KOPT-K1 (cell line): ENCODE measurements around the gene RNF227.

Source experiments
- H3K27ac ChIP-seq: fragments of 200-600 bp; sonication (generic); 2 replicates; pipeline ENCODE4 v1.5.1; 2016; ENCODE audit warnings: antibody characterized with exemption, mild to moderate bottlenecking, low read depth, low read length; ENCODE audit not compliant: poor library complexity, severe bottlenecking
- H3K36me3 ChIP-seq: fragments of 200-600 bp; sonication (generic); 2 replicates; pipeline ENCODE4 v1.5.1; 2017; ENCODE audit warnings: antibody characterized with exemption, mild to moderate bottlenecking, low read length, moderate library complexity; ENCODE audit not compliant: insufficient read depth
- H3K9me3 ChIP-seq: fragments of 200-600 bp; sonication (generic); 2 replicates; pipeline ENCODE4 v1.5.1; 2017; ENCODE audit warnings: antibody characterized with exemption, low read length, mild to moderate bottlenecking; ENCODE audit not compliant: insufficient read depth, poor library complexity, severe bottlenecking

RNF227 gene

DNA sequence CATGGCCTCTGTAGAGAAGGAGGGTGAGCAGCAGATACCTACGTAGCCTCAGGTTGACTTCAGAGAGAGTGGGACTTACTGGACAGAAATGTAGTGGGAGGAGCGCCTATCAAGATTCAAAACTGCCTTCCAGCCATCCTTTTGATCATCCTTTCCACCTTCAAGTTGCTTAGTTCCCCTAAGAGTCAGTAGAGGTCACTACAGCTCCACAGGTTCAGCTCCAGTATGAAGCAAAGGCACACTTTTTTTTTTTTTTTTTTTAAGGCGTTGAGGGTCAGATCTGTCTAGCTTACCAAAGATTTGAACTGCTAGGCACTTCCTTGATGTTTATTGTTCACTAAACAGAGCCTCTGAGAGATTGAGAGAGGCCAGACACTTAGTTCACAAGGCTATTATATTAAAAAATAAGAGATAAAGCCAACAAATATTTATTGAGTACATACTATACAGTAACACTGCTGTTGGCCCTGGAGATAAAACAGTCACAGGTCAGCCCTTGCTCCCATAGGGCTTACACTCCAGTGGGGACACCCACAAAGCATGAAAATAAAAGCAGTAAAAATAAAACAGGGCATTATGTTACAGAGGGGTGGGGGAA lies 3.1 kb downstream of the RNF227 start:
- H3K36me3 ChIP-seq: peaks cover 48% of the 10 kb centered on the region
- no peak overlapping the region for H3K27ac ChIP-seq
- no peaks in the 10 kb centered on the region for H3K9me3 ChIP-seq

DNA sequence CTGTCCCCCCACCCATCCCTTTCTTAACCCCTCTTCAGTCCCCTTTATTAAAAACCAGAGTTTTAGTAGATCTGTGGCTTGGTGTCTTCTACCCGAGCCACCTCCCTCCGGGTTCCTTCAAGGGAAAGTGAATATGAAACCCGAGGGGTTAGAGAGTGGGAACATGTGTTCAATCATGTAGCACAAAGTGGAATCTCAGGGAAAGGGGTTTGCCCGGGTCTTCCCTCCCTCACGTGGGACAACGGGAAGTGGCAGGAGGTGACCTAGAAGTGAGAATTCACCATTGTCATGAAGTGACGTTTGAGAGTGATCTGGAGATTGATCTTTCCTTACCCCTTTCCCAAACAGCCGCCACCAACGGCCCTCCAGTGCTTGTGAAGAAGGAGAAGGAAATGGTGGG lies 5.0 kb downstream of the RNF227 start:
- no peak overlapping the region for H3K27ac ChIP-seq
- H3K36me3 ChIP-seq: peaks cover 67% of the 10 kb centered on the region
- no peaks in the 10 kb centered on the region for H3K9me3 ChIP-seq

DNA sequence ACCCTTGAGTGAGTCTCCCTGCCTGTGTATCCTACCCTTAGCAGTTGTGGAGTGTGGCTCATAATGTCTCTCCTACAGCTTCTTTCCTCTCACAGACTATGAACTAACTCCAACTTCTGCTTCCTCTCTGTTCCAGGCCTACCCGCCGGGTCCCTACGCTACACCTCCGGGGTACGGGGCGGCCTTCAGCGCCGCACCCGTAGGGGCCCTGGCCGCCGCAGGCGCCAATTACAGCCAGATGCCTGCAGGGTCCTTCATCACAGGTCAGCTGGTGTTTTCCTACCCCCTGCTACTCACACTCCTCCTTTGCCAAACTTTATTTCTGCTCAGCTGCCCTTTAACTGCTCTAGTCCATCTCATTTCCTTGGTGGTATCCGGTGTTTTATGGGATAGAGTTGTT lies 5.4 kb downstream of the RNF227 start:
- H3K36me3 ChIP-seq: peaks cover 71% of the 10 kb centered on the region
- no peak overlapping the region for H3K27ac ChIP-seq
- H3K9me3 ChIP-seq: no peaks in the 10 kb centered on the region

- Histone ChIP-seq H3K9me3 (no peaks in the 10 kb centered on the region), H3K27ac (no peak overlapping the region), H3K36me3 (peaks cover 75% of the 10 kb centered on the region)
These were observed 5.8 kb downstream of the RNF227 start for GRCh38 chr17:7910281-7910680.

GRCh38 chr17:7909089-7909488 lies 7.0 kb downstream of the RNF227 start:
- peaks cover 87% of the 10 kb centered on the region for H3K36me3 ChIP-seq

GRCh38 chr17:7903154-7904103 lies 12.7 kb downstream of the RNF227 start:
- H3K36me3 ChIP-seq: peaks cover 100% of the 10 kb centered on the region
- no peaks in the 10 kb centered on the region for H3K9me3 ChIP-seq
- H3K27ac ChIP-seq: no peak overlapping the region

More at GRCh38 chr17:7909089-7909488, 7.0 kb downstream of the RNF227 start:
- H3K9me3 ChIP-seq: no peaks in the 10 kb centered on the region
- H3K27ac ChIP-seq: no peak overlapping the region

- Histone ChIP-seq H3K27ac (no peak overlapping the region), H3K36me3 (peaks cover 96% of the 10 kb centered on the region), H3K9me3 (no peaks in the 10 kb centered on the region)
These were observed 18.3 kb downstream of the RNF227 start for GRCh38 chr17:7897773-7898172.

- peaks cover 93% of the 10 kb centered on the region for H3K36me3 ChIP-seq
- no peaks in the 10 kb centered on the region for H3K9me3 ChIP-seq
- H3K27ac ChIP-seq: no peak overlapping the region
These were observed 19.0 kb downstream of the RNF227 start for GRCh38 chr17:7897090-7897489.

- peaks cover 93% of the 10 kb centered on the region for H3K36me3 ChIP-seq
- no peaks in the 10 kb centered on the region for H3K9me3 ChIP-seq
- H3K27ac ChIP-seq: no peak overlapping the region
These were observed 21.2 kb downstream of the RNF227 start for GRCh38 chr17:7894866-7895265.

- no peaks in the 10 kb centered on the region for H3K9me3 ChIP-seq
- peaks cover 93% of the 10 kb centered on the region for H3K36me3 ChIP-seq
- H3K27ac ChIP-seq: no peak overlapping the region
These were observed 21.9 kb downstream of the RNF227 start for GRCh38 chr17:7894226-7894625.

GRCh38 chr17:7893187-7893880 lies 22.8 kb downstream of the RNF227 start:
- no peaks in the 10 kb centered on the region for H3K9me3 ChIP-seq
- no peak overlapping the region for H3K27ac ChIP-seq
- peaks cover 84% of the 10 kb centered on the region for H3K36me3 ChIP-seq

DNA sequence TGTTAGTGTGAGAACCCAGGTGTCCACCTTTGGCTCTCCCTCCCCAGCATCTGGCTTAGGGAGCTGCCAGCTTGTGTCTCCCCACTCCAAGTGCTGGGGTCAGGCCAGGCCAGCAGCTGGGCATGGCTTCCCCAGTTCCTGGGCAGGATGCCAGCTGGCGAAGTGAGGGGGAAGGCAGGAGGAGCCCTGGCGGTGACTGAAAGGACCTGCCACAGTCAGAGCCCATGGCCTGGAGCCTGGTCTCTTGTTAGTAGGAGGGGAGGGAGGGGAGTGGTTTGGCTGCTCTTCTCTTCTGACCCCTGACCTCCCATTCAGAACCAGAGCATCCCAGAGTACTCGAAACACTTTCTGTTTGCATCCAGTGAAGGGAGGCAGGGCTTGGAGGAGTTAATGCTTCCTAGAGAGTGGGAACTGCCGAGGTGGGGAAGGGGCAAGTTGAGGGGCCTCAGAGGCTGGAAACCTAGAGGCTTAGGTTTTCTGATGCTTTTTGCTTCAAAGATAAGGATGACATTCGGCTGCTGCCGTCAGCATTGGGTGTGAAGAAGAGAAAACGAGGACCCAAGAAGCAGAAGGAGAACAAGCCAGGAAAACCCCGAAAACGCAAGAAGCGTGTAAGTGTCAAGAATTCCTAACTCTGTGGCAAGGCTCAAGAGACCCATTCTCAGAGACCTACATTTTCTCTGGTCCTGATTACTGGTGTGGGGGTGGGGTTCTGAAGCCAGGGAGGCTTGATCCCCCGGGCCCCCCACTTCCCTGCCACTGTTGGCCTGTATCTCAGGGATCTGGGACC lies 26.7 kb downstream of the RNF227 start:
- peaks cover 48% of the 10 kb centered on the region for H3K36me3 ChIP-seq
- H3K27ac ChIP-seq: peak overlapping the region; percentile 93
- H3K9me3 ChIP-seq: no peaks in the 10 kb centered on the region

- H3K27ac ChIP-seq: peak within 1 kb of the TSS; percentile 93
- no peaks in the 10 kb centered on the region for H3K9me3 ChIP-seq
- H3K36me3 ChIP-seq: peaks cover 38% of the 10 kb centered on the region
These were observed 27.7 kb downstream of the RNF227 start, which contains the start of gene CHD3 for GRCh38 chr17:7888184-7888920. CHD3 (plus strand) TSS chr17:7888789; CDS start chr17:7889001, 212 bp downstream.
